A549 treated with DMSO at 1 μM for 4 hours (cell line): ENCODE results near the gene ACADS. TPM values are rescaled to one million over a fixed set of nuclear protein-coding genes. Genes with fewer than 3 reads are reported as not detected.

Experiments
- total RNA-seq: library from RNA; stranded (reverse); fragments of 200-300 nt; extraction: Qiagen RNA extraction; gene quantifications from 5 replicates; pipeline ENCODE4 v1.2.3, GENCODE V29; 2022; ENCODE audit warnings: low read depth

ACADS gene
- total RNA-seq = 9.7 to 10.3 TPM (median 9.8 TPM) in 5 replicates

DNA sequence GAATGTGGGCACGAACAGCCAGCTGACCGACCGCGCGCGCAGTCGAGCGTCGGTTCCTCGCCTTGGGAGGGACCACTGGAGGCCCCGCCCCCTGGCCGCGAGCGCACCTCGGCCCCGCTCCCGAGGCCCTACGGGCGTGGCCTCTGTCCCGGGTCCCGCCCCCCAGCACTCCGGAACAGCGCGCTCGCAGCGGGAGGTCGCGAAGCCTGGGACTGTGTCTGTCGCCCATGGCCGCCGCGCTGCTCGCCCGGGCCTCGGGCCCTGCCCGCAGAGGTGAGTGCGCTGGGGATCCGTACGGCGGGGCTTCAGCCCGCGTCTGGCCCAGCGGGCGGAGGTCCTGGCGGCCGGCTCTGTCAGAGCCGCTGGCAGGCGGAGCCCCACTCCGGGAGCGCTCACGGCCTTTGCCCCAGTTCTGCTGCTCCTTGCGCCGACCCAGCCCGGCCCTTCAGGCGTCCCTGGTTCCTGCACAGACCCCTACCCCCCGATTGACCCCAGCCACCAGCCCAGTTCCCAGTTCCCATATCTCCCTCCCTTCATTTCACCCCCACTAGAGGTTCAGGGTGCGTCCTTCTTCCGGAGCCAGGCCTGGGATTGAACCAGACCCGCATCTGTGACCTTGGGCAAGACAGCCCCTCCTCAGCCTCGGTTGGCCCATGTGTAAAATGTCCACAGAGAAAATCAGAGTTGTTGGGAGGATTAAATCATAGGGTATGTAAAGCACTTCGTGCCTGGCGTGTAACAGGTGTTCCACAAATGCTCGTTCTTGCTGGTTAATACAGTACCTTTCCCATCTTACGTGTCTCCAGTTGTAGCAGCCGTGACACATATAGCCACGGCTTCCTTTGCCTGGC lies at the start of gene ACADS:
TSS of gene ACADS (plus strand) at position 168 of the 851 bp plus-strand sequence. CDS start at position 228, 60 bp downstream.

DNA sequence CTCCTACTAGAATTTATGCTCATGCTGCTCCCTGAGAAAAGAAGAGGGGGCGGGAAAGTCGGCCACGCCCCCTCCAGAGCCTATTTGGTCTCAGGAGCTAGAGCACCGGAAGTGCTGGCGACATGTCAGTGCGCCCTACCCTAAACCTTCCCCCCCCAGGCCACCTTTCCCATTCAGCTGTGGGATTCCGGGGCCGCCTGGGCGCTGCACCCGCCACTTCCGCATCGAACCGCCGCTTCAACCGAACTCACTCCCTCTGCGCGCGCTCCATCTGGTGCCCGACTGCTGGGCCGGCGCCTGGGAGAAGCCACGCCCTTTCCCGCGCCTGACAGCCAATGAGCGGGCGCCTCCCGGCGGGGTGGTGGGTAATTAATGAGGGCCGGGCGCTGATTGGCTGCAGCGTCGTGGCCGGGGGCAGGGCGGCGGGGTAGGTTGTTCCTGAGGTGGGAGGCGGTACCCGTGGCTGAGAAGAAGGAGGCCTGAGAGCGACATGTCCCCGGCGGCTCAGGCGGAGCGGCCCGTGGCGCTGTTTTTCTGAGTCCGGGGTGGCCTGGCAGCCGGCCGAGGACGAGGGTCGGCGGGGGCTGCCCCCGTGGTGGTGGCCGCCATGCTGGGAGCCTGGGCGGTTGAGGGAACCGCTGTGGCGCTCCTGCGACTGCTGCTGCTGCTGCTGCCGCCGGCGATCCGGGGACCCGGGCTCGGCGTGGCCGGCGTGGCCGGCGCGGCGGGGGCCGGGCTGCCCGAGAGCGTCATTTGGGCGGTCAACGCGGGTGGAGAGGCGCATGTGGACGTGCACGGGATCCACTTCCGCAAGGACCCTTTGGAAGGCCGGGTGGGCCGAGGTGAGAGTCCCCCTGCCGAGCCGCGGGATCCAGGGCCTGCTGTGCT lies 38.7 kb upstream of the ACADS start, which contains the start of gene MLEC:
TSS of gene MLEC (plus strand) at position 460 of the 888 bp plus-strand sequence. CDS start at position 608, 148 bp downstream.

GRCh38 chr12:120710031-120710804 lies 15.4 kb upstream of the ACADS start, which contains the start of gene UNC119B:
Gene UNC119B, plus strand, starts transcription at chr12:120710458. Its CDS starts 17 bp downstream, at chr12:120710475.

Other genes with a start within 250 kb of the ACADS start
- 628 to 719 TPM (median 667 TPM) in 5 replicates for gene DYNLL1, start 229.7 kb upstream of the ACADS start, total RNA-seq
- 27.4 to 29.6 TPM (median 27.9 TPM) in 5 replicates for gene COQ5, start 196.7 kb upstream of the ACADS start, total RNA-seq
- 96.8 to 114 TPM (median 106 TPM) in 5 replicates for gene RNF10, start 191.5 kb upstream of the ACADS start, total RNA-seq
- 51.4 to 60.8 TPM (median 52.9 TPM) in 5 replicates for gene POP5, start 144.4 kb upstream of the ACADS start, total RNA-seq
- gene CABP1, start 85.2 kb upstream of the ACADS start, total RNA-seq = 0.27 to 0.60 TPM (median 0.38 TPM) in 5 replicates
- gene MLEC, start 38.7 kb upstream of the ACADS start, total RNA-seq = 91.9 to 106 TPM (median 101 TPM) in 5 replicates
- 25.9 to 31.2 TPM (median 29.7 TPM) in 5 replicates for gene UNC119B, start 15.4 kb upstream of the ACADS start, total RNA-seq
- 40.4 to 54.3 TPM (median 53.0 TPM) in 5 replicates for gene SPPL3, start 178.5 kb downstream of the ACADS start, total RNA-seq